ENCODE data around the gene OBSCN. TPM values are rescaled to one million over a fixed set of nuclear protein-coding genes. Genes with fewer than 3 reads are reported as not detected.

The OBSCN gene
- total and polyA plus RNA-seq, 4 donors: 0.54 to 5.6 (median 2.7) TPM

GRCh38 chr1:228374711-228375577 is 167.1 kb downstream of the OBSCN start:
- Histone ChIP-seq H3K36me3 (ENCODE audit: control insufficient read depth in 4 of 4, insufficient read depth in 3 of 4, low read depth in 1 of 4, low read length in 3 of 4) (no peaks in the 10 kb centered on the region), H3K27me3 (ENCODE audit: control insufficient read depth in 4 of 4, insufficient read depth in 4 of 4, low read length in 3 of 4) (no peaks in the 10 kb centered on the region), H3K4me3 (ENCODE audit: low read depth in 1 of 3, low read length in 3 of 3) (no peak overlapping the region), H3K4me1 (ENCODE audit: control insufficient read depth in 4 of 4, insufficient read depth in 4 of 4, low read length in 3 of 4) (peaks cover 0 to 14% (median 6%) of the 10 kb centered on the region in 4 donors), H3K9ac (ENCODE audit: low read depth in 1 of 2, low read length in 2 of 2) (no peak overlapping the region), H3K9me3 (ENCODE audit: control insufficient read depth in 4 of 4, low read length in 3 of 4) (no peaks in the 10 kb centered on the region), H3K27ac (ENCODE audit: low read depth in 1 of 2, low read length in 2 of 2) (peak overlapping the region in 1 of 2 donors; percentile 60)
- WGBS: 77% methylated on average over 25 of the region's 25 CpGs
- no peak for DNase-seq (ENCODE audit: low spot score)
- TF ChIP-seq, protein P1, sequence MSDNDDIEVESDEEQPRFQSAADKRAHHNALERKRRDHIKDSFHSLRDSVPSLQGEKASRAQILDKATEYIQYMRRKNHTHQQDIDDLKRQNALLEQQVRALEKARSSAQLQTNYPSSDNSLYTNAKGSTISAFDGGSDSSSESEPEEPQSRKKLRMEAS (IDR thresholded peaks at IDR 0.05): no peak
- TF ChIP-seq YY1 (IDR thresholded peaks at IDR 0.05) (no peak), FOXA2 (IDR thresholded peaks at IDR 0.05) (no peak), JUND (IDR thresholded peaks at IDR 0.05) (no peak), HNF4A (conservative IDR thresholded peaks at IDR 0.05) (no peak), HNF4G (IDR thresholded peaks at IDR 0.05) (no peak), TAF1 (conservative IDR thresholded peaks at IDR 0.05) (no peak), RAD21 (IDR thresholded peaks at IDR 0.05) (no peak), RXRA (IDR thresholded peaks at IDR 0.05) (peak; percentile 51), CTCF (IDR thresholded peaks at IDR 0.05; ENCODE audit: low read depth, low read length, missing input control) (no peak), NR2F2 (IDR thresholded peaks at IDR 0.05) (peak; percentile 71), ATF3 (IDR thresholded peaks at IDR 0.05) (no peak), EGR1 (IDR thresholded peaks at IDR 0.05; ENCODE audit: low read depth in 2 of 2) (no peak), GABPA (IDR thresholded peaks at IDR 0.05 in 1 of 2, conservative IDR thresholded peaks at IDR 0.05 in 1 of 2) (no peak), SP1 (IDR thresholded peaks at IDR 0.05) (peak; percentile 18), FOXA1 (IDR thresholded peaks at IDR 0.05) (no peak)
- TF ChIP-seq, protein P2, sequence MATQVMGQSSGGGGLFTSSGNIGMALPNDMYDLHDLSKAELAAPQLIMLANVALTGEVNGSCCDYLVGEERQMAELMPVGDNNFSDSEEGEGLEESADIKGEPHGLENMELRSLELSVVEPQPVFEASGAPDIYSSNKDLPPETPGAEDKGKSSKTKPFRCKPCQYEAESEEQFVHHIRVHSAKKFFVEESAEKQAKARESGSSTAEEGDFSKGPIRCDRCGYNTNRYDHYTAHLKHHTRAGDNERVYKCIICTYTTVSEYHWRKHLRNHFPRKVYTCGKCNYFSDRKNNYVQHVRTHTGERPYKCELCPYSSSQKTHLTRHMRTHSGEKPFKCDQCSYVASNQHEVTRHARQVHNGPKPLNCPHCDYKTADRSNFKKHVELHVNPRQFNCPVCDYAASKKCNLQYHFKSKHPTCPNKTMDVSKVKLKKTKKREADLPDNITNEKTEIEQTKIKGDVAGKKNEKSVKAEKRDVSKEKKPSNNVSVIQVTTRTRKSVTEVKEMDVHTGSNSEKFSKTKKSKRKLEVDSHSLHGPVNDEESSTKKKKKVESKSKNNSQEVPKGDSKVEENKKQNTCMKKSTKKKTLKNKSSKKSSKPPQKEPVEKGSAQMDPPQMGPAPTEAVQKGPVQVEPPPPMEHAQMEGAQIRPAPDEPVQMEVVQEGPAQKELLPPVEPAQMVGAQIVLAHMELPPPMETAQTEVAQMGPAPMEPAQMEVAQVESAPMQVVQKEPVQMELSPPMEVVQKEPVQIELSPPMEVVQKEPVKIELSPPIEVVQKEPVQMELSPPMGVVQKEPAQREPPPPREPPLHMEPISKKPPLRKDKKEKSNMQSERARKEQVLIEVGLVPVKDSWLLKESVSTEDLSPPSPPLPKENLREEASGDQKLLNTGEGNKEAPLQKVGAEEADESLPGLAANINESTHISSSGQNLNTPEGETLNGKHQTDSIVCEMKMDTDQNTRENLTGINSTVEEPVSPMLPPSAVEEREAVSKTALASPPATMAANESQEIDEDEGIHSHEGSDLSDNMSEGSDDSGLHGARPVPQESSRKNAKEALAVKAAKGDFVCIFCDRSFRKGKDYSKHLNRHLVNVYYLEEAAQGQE (IDR thresholded peaks at IDR 0.05): no peak
- TF ChIP-seq, protein P3, sequence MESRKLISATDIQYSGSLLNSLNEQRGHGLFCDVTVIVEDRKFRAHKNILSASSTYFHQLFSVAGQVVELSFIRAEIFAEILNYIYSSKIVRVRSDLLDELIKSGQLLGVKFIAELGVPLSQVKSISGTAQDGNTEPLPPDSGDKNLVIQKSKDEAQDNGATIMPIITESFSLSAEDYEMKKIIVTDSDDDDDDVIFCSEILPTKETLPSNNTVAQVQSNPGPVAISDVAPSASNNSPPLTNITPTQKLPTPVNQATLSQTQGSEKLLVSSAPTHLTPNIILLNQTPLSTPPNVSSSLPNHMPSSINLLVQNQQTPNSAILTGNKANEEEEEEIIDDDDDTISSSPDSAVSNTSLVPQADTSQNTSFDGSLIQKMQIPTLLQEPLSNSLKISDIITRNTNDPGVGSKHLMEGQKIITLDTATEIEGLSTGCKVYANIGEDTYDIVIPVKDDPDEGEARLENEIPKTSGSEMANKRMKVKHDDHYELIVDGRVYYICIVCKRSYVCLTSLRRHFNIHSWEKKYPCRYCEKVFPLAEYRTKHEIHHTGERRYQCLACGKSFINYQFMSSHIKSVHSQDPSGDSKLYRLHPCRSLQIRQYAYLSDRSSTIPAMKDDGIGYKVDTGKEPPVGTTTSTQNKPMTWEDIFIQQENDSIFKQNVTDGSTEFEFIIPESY (IDR thresholded peaks at IDR 0.05): no peak
